Chondrocyte (in vitro differentiated cells): ENCODE data around the gene SMURF2. TPM values are rescaled to one million over a fixed set of nuclear protein-coding genes. Genes with fewer than 3 reads are reported as not detected.

Experiments used
- DNase-seq: peaks from one replicate; pipeline ENCODE4 v3.0.0; 2021; ENCODE audit warnings: mixed read lengths, low spot score
- H3K27ac Mint-ChIP-seq: one replicate; pipeline ENCODE4 v1.8.0; 2021; ENCODE audit warnings: mild to moderate bottlenecking, moderate library complexity, mixed read lengths; ENCODE audit not compliant: unreplicated experiment
- H3K27me3 Mint-ChIP-seq: 2 replicates; pipeline ENCODE4 v1.8.0; 2021; ENCODE audit warnings: low read depth, mixed read lengths
- H3K36me3 Mint-ChIP-seq: 2 replicates; pipeline ENCODE4 v1.8.0; 2021; ENCODE audit warnings: low read depth, mixed read lengths
- H3K4me1 Mint-ChIP-seq: 2 replicates; pipeline ENCODE4 v1.8.0; 2021; ENCODE audit warnings: low read depth, mild to moderate bottlenecking, mixed read lengths
- H3K4me3 Mint-ChIP-seq: one replicate; pipeline ENCODE4 v1.8.0; 2021; ENCODE audit warnings: mild to moderate bottlenecking, moderate library complexity, mixed read lengths; ENCODE audit not compliant: unreplicated experiment
- H3K9me3 Mint-ChIP-seq: 2 replicates; pipeline ENCODE4 v1.8.0; 2021; ENCODE audit warnings: low read depth, mixed read lengths
- total RNA-seq: library from RNA; stranded (reverse); gene quantifications from 3 replicates; pipeline ENCODE4 v1.2.1, GENCODE V29; 2021
- TF ChIP-seq, protein P1 (sequence below): fragments of 200-600 bp; sonication (generic); IDR thresholded peaks from 2 replicates; pipeline ENCODE4 v1.5.0; 2021; ENCODE audit warnings: antibody characterized with exemption, mild to moderate bottlenecking, moderate library complexity

The SMURF2 gene
- total RNA-seq, 1 donor from 2014 or later: 36.2 TPM

DNA sequence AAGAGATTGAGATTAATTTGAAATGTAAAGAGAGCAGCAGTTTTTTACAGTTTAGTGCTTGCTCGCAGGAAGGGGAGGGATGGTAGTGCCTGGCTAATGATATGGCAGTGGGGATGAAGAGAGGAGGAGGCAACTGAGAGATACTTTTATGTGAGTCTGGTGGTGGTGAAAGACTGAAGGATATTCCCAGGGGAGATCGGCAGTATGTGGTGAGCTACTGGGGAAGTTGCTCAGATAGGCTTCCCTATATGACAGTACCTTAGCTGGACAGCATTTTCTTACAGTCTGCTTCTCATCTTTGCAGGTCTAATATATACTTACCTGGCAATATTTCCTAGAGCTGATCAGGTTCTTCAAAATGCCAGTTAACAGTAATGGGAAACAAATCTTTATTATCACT is 146.7 kb downstream of the SMURF2 start:
- TF ChIP-seq, protein P1, sequence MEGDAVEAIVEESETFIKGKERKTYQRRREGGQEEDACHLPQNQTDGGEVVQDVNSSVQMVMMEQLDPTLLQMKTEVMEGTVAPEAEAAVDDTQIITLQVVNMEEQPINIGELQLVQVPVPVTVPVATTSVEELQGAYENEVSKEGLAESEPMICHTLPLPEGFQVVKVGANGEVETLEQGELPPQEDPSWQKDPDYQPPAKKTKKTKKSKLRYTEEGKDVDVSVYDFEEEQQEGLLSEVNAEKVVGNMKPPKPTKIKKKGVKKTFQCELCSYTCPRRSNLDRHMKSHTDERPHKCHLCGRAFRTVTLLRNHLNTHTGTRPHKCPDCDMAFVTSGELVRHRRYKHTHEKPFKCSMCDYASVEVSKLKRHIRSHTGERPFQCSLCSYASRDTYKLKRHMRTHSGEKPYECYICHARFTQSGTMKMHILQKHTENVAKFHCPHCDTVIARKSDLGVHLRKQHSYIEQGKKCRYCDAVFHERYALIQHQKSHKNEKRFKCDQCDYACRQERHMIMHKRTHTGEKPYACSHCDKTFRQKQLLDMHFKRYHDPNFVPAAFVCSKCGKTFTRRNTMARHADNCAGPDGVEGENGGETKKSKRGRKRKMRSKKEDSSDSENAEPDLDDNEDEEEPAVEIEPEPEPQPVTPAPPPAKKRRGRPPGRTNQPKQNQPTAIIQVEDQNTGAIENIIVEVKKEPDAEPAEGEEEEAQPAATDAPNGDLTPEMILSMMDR: no peak
- no peak overlapping the region for H3K4me3 Mint-ChIP-seq
- peaks cover 35% of the 10 kb centered on the region for H3K36me3 Mint-ChIP-seq
- no peaks in the 10 kb centered on the region for H3K27me3 Mint-ChIP-seq
- no peak for DNase-seq
- peaks cover 2% of the 10 kb centered on the region for H3K4me1 Mint-ChIP-seq
- H3K9me3 Mint-ChIP-seq: no peaks in the 10 kb centered on the region
- no peak overlapping the region for H3K27ac Mint-ChIP-seq

DNA sequence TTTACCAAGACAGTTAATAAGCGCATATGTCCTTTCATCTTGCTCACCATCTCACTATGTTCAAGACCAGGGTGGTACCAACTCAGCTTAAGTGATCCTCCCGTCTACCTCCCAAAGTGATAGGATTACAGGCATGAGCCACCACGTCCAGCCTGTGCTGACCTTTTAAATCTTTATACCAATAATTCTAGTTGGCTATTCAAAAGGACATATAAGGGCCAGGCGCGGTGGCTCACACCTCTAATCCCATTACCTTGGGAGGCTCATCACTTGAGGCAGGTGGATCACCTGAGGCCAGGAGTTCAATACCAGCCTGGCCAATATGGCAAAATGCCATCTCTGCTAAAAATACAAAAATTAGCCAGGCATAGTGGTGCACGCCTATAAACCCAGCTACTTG is 152.9 kb downstream of the SMURF2 start:
- TF ChIP-seq, protein P1: no peak
- Mint-ChIP-seq H3K27ac (no peak overlapping the region), H3K36me3 (peaks cover 32% of the 10 kb centered on the region), H3K4me1 (peaks cover 22% of the 10 kb centered on the region), H3K27me3 (no peaks in the 10 kb centered on the region), H3K4me3 (peak overlapping the region; percentile 36), H3K9me3 (no peaks in the 10 kb centered on the region)
- DNase-seq: no peak

- Mint-ChIP-seq H3K27ac (peak overlapping the region; percentile 12), H3K9me3 (no peaks in the 10 kb centered on the region)
- TF ChIP-seq, protein P1: no peak
These were observed 153.4 kb downstream of the SMURF2 start for GRCh38 chr17:64508683-64509082.

GRCh38 chr17:64507413-64507782 is 154.7 kb downstream of the SMURF2 start:
- TF ChIP-seq, protein P1: peak; percentile 80
- DNase-seq: no peak
- Mint-ChIP-seq H3K27ac (peak overlapping the region; percentile 100), H3K9me3 (no peaks in the 10 kb centered on the region), H3K36me3 (peaks cover 44% of the 10 kb centered on the region), H3K4me1 (peaks cover 40% of the 10 kb centered on the region), H3K27me3 (no peaks in the 10 kb centered on the region), H3K4me3 (peak overlapping the region; percentile 100)

More at GRCh38 chr17:64508683-64509082, 153.4 kb downstream of the SMURF2 start:
- H3K36me3 Mint-ChIP-seq: peaks cover 35% of the 10 kb centered on the region
- H3K27me3 Mint-ChIP-seq: no peaks in the 10 kb centered on the region
- peaks cover 27% of the 10 kb centered on the region for H3K4me1 Mint-ChIP-seq
- DNase-seq: no peak
- H3K4me3 Mint-ChIP-seq: peak overlapping the region; percentile 100

GRCh38 chr17:64506576-64507412 is 155.3 kb downstream of the SMURF2 start, which contains the start of gene CEP95:
Gene CEP95, plus strand, starts transcription at chr17:64506977. Its CDS starts 121 bp downstream, at chr17:64507098.
- DNase-seq: peak; percentile 98
- Mint-ChIP-seq H3K27me3 (no peaks in the 10 kb centered on the region), H3K4me1 (peaks cover 46% of the 10 kb centered on the region), H3K27ac (peak within 1 kb of the TSS; percentile 100), H3K4me3 (peak within 1 kb of the TSS; percentile 100), H3K9me3 (no peaks in the 10 kb centered on the region), H3K36me3 (peaks cover 47% of the 10 kb centered on the region)
- TF ChIP-seq, protein P1: no peak
